ENCODE data around the gene CLCN1.

GRCh38 chr7:143383642-143383957, 67.7 kb downstream of the CLCN1 start:
- TF ChIP-seq CTCF (IDR thresholded peaks at IDR 0.05; ENCODE audit: insufficient read depth, low read length): no peak
- no peak for TF ChIP-seq POLR2AphosphoS5 (IDR thresholded peaks at IDR 0.05; ENCODE audit: low read depth)

Data from HL-60 (cell line).